GM18861 (cell line): Measurements from ENCODE around the gene SZT2.

Experiments used
- ATAC-seq: cut with Tn5 transposase; IDR thresholded peaks from one replicate; pipeline ENCODE4 v1.9.1; 2021; ENCODE audit not compliant: unreplicated experiment

Gene SZT2

GRCh38 chr1:43389326-43390313, at the start of gene SZT2, which contains the start of gene MED8:
TSS of gene SZT2 (plus strand) at chr1:43389899. CDS start at chr1:43389969, 70 bp downstream.
TSS of gene MED8 (minus strand) at chr1:43389800. CDS start at chr1:43389764, 36 bp downstream.
- peak; percentile 74 for ATAC-seq

- no peak for ATAC-seq
These were observed 49.1 kb upstream of the SZT2 start for GRCh38 chr1:43340559-43340958.

- ATAC-seq = no peak
These were observed 45.3 kb upstream of the SZT2 start for GRCh38 chr1:43344267-43344850.

- ATAC-seq = no peak
These were observed 44.6 kb upstream of the SZT2 start for GRCh38 chr1:43345120-43345519.

- no peak for ATAC-seq
These were observed 43.1 kb upstream of the SZT2 start for GRCh38 chr1:43346636-43347035.

- ATAC-seq = no peak
These were observed 41.3 kb upstream of the SZT2 start for GRCh38 chr1:43348343-43348808.

- ATAC-seq = no peak
These were observed 40.7 kb upstream of the SZT2 start for GRCh38 chr1:43348809-43349593.

- ATAC-seq = no peak
These were observed 39.9 kb upstream of the SZT2 start for GRCh38 chr1:43349594-43350306.

- ATAC-seq = no peak
These were observed 38.7 kb upstream of the SZT2 start for GRCh38 chr1:43350976-43351375.

- no peak for ATAC-seq
These were observed 38.0 kb upstream of the SZT2 start for GRCh38 chr1:43351421-43352350.

GRCh38 chr1:43352351-43352705, 37.4 kb upstream of the SZT2 start:
- no peak for ATAC-seq

- ATAC-seq = no peak
These were observed 36.8 kb upstream of the SZT2 start for GRCh38 chr1:43352881-43353280.

GRCh38 chr1:43354471-43354870, 35.2 kb upstream of the SZT2 start:
- ATAC-seq = no peak

GRCh38 chr1:43354936-43355335, 34.8 kb upstream of the SZT2 start:
- no peak for ATAC-seq

GRCh38 chr1:43357251-43357650, 32.4 kb upstream of the SZT2 start:
- no peak for ATAC-seq

GRCh38 chr1:43358121-43358745, 31.5 kb upstream of the SZT2 start:
- no peak for ATAC-seq

GRCh38 chr1:43358746-43359693, 30.7 kb upstream of the SZT2 start, which contains the start of gene CDC20:
TSS of gene CDC20 (plus strand) at chr1:43358981. CDS start at chr1:43359216, 235 bp downstream.
- peak; percentile 89 for ATAC-seq

- ATAC-seq = no peak
These were observed 30.0 kb upstream of the SZT2 start for GRCh38 chr1:43359696-43360095.
